Renal cortical epithelial cell (primary cell): ENCODE measurements around the gene CKAP4. TPM values are rescaled to one million over a fixed set of nuclear protein-coding genes. Genes with fewer than 3 reads are reported as not detected.
"Not testable (repeated sequence)": the region's sequence is repeated elsewhere in the genome, so short reads cannot be mapped to it uniquely, and the experiment has no call there.

Source experiments
- DNase-seq: peaks from one replicate; pipeline ENCODE4 v3.0.0-alpha.2; 2011; ENCODE audit warnings: low read depth
- total RNA-seq: library from RNA; depleted of rRNA; stranded (reverse); fragments of >200 nt; gene quantifications from 2 replicates; pipeline ENCODE4 v1.2.3, GENCODE V29; 2014

The CKAP4 gene, protein sequence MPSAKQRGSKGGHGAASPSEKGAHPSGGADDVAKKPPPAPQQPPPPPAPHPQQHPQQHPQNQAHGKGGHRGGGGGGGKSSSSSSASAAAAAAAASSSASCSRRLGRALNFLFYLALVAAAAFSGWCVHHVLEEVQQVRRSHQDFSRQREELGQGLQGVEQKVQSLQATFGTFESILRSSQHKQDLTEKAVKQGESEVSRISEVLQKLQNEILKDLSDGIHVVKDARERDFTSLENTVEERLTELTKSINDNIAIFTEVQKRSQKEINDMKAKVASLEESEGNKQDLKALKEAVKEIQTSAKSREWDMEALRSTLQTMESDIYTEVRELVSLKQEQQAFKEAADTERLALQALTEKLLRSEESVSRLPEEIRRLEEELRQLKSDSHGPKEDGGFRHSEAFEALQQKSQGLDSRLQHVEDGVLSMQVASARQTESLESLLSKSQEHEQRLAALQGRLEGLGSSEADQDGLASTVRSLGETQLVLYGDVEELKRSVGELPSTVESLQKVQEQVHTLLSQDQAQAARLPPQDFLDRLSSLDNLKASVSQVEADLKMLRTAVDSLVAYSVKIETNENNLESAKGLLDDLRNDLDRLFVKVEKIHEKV
- 82.7 and 105 TPM in 2 replicates for total RNA-seq

DNA sequence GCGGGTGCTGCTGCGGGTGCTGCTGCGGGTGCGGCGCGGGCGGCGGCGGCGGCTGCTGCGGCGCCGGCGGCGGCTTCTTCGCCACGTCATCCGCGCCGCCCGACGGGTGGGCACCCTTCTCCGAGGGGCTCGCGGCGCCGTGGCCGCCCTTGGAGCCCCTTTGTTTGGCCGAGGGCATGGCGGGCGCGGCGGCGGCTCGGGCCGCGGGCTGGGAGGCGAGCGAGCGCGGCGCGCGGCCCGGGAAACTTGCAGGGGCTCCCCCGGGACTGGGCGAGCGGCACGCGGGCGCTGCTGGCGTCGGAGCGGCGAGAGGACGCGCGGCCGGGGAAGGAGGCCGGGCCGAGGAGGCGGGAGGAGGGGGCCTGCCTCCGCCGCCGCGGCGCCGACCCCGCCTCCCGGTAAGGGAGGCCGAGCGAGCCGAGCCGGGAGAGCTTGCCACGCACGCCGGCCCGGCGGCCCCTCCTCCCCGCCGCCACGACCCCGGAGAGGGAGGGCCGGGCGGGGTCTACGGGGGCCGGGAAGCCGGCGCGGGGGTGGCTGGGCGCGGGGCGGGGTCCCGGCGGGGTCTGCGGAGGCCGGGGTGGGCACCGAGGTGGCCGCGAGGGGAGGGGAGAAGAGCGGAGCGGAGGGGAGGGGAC is at the start of gene CKAP4:
Gene CKAP4 (minus strand): TSS at position 347 of the 638 bp plus-strand sequence. CDS start 169 bp downstream, at position 178.
- DNase-seq, result peak; percentile 20

DNA sequence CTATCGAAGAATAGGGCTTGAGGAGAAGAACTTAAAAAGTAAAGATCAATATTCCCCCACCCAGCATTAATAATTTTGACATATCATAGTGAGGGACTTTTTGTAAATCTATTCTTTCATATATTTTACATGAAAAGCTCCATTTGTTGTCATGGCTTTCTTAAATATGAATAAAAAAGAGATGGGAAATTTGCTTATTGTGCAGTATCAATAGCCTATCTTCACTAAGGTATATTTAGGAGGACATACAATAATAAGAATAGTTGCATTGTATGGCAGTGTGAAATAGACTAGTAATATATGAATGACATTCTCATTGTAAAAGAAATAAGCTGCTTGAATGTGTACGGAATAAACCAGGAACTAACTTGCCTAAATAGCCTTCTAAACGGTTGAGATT is 49.3 kb upstream of the CKAP4 start:
- no peak for DNase-seq

DNA sequence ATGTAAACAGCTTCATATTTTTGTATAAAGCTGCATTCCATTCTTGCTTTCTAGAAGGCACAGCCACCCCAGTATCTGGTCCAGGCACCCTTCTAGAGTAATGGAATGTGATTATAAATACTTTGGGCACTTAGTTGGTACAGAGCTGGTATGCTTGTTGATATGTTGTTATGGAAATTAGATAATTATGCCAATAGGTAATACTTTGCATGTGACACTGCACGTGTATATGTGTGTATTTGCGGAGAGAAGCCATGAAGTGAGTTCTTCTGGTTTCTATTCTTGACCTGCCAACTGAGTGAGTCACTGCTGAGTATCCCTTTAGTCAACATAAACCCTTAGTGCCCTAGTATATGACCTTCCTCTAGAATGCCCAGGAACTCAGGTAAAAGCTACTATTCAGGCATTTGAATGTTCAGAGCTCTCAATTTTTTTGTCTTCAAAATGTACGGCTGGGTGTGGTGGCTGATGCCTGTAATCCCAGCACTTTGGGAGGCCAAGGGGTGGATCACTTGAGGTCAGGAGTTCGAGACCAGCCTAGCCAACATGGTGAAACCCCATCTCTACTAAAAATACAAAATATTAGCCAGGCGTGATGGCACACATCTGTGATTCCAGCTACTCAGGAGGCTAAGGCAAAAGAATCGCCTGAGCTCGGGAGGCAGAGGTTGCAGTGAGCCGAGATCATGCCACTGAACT is 48.5 kb upstream of the CKAP4 start:
- DNase-seq, result peak; percentile 85

DNA sequence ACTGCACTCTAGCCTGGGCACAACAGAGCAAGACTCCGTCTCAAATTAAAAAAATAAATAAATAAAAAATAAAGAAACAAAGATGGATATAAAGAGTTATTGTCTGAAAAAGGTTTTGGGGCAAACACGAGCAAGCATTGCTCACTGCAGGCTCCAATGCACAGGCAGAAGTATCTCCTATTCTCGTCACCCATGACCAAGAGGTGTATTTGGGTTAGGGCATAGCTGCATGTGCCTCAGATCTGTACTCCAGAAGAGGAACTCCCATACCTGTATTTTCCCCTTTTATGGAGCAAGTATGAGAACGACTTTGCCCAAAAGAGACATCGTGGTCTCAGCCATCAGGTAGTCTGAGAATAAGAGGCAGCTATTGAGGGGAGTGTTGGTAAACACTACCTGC is 44.5 kb upstream of the CKAP4 start:
- DNase-seq, result no peak

DNA sequence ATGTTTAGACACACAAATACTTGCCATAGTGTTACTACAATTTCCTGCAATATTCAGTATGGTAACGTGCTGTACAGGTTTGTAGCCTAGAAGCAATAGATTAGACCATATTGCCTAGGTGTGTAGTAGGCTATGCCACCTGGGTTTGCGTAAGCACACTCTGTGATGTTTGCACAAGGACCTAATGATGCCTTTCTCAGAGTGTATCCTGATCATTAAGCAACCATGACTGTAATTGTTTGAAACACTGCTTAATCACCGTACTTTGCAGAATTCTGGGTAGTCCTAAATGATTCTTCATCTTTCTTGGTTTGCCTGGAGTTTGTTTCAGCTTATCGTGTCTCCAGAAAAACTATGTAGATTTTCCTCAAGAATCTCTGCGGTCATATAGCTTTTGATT is 43.5 kb upstream of the CKAP4 start:
- DNase-seq, result no peak

DNA sequence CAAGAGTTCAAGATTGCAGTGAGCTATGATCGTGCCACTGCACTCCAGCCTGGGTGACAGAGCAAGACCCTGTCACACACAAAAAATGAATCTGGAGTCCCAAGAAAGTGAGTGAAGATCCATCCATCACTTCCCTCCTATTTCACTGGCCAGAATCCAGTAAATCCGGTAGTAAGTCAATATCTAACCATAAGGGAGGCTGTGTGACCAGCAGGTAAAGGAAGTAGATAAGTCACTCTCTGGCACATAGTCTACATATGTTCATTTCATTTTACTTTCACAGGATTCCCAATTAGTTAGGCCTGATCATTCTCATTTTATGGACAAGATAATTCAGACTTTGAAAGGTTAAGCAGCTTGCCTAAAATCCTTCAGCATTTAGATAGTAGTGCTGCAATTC is 42.8 kb upstream of the CKAP4 start:
- no peak for DNase-seq

DNA sequence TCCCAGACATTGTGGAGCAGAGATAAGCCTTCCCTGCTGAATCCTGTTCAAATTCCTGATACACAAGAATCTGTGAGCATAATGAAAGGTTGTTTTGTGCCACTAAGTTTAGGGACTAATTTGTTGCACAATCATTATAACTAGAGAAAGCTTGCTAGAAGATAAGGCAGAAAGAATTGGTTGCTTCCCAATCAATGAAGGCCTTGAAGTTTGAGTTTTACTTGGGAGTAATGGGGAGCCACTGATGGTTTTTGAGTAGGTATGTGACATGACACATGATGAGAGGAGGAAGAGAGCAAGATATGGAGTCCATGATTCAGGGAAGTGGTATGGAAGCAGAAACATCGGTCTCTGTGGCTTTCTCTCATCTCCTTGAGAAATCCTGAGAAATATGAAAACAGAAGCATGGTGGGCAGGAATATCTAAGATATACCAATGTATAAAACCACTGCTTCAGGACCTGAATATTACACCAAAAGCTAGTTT is 41.4 kb upstream of the CKAP4 start:
- no peak for DNase-seq

DNA sequence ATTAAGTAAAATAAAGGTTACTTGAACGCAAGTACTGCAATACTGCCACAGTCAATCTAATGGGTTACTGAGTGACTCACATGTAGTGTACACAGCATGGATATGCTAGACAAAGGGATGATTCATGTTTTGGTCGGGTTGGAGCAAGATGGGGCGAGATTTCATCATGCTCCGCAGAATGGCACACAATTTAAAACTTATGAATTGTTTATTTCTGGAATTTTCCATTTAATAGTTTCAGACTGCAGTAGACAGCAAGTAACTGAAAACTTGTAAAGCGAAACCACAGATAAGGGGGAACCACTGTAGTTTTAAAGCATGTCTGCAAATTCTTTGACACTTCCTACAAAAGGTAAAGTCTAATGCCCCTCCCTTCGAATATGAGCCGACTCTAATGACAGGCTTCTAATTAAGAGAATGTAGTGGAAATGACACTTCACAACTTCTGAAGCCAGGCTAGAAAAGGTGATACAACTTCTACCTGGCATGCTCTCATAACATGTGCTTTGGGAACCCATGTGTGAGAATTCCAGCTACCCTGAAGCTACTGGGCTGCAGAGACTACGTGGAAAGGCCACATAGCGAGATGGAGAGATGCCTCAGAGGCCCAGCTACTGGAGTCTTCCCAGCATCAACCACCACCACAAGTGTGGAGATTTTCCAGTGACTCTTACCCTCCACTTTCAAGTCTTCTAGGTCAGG is 40.8 kb upstream of the CKAP4 start:
- DNase-seq, result peak; percentile 94

DNA sequence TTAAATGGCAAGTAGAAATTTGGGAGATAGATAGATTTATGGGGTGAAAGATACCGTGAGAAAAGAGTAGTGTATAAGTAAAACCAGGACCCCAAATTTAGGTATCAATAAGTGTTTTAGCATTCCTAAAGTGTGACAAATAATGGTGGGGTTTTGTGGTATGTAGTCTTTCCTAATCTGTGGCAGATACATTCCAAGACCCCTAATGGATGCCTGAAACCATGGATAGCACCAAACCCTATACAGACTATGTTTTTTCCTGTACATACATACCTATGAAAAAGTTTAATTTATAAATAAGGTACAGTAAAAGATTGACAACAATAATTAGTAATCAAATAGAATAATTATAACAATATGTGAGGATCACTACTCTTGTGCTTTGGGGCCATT is 40.3 kb upstream of the CKAP4 start:
- DNase-seq, result no peak

DNA sequence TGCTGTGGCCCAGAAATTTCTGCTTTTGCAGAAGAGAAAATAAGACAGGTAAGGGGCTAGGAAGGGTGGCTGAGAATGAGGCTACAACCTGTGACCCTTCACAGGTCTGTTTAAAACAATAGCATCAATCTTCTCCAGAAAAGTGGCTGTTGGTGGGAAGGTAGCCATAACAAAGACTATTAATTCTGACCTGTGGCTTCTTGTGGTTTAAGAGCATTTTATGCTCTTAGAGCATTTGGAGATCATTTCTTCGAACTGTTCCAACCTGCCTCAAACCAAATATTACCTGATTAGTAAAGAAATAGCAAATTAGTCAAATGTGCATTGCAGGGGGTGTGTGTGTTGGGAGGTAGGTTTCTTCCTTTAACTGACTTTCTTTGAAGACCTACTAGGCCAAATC is 39.5 kb upstream of the CKAP4 start:
- peak; percentile 70 for DNase-seq

DNA sequence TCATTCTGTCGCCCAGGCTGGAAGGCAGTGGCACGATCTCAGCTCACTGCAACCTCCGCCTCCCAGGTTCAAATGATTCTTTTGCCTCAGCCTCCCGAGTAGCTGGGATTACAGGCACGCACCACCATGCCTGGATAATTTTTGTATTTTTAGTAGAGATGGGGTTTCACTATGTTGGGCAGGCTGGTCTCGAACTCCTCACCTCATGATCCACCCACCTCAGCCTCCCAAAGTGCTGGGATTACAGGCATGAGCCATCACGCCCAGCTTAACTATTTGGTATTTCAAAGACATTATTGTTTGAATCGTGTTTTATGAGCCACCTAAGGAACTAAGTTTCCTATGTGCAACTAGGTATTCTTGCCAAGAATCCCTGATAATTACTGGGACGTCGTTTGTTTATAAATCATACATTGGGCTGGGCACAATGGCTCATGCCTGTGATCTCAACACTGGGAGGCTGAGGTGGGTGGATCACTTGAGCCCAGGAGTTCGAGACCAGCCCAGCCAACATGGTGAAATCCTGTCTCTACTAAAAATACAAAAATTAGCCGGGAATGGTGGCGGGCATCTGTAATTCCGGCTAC is 38.8 kb upstream of the CKAP4 start:
- DNase-seq, result not testable (repeated sequence)

DNA sequence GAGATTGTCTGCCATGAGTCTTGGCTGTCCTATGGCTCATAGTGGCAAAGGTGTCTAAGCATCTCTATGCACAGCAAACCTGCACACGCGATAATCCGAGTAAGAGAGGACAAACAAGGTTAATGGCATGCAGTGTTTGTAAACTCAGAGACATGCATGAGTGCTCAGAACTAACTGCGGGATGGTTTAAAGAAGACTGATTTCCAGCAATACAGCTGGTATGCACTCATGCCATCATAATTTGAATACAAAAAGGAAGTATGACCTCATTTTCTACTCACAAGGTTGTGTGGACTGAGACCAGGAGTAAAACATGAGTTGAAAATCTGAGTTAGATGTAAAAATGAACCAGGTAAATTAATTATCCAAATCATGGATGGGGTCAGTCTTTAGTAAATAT is 38.2 kb upstream of the CKAP4 start:
- peak; percentile 66 for DNase-seq

DNA sequence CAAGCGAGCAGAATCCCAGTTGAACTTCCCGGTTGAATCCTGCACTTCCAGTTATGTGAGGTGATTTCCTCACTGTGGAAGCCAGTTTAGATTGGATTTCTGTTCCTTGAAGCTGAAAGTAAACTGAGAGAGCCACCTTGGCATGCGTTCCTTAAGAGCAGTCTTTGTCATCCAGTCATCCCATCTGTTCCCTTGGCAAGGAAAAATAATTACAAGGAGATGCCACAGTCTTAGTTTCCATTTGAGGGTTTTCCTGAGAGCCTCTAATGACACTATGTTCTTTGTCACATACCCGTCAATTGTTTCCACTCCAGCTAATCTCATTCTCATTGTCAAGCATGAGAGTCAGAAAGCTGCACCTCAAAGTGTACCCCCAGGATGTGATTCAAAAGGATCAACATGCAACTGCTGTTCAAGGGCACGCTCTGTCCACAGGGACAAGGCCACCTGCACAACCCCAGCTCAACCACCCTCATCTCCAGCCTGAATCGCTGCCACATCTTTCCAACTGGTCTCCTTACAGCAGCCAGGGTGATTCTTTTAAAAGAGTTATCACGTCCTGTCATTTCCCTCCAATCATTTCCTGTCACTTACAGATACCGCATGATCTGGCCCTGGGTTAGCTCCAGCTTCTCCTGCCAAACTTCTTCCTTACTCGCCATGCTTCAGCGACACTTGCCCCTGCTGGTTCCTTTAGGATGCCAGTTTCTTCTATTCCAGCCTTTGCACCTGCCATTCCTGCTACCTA is 36.7 kb upstream of the CKAP4 start:
- no peak for DNase-seq

DNA sequence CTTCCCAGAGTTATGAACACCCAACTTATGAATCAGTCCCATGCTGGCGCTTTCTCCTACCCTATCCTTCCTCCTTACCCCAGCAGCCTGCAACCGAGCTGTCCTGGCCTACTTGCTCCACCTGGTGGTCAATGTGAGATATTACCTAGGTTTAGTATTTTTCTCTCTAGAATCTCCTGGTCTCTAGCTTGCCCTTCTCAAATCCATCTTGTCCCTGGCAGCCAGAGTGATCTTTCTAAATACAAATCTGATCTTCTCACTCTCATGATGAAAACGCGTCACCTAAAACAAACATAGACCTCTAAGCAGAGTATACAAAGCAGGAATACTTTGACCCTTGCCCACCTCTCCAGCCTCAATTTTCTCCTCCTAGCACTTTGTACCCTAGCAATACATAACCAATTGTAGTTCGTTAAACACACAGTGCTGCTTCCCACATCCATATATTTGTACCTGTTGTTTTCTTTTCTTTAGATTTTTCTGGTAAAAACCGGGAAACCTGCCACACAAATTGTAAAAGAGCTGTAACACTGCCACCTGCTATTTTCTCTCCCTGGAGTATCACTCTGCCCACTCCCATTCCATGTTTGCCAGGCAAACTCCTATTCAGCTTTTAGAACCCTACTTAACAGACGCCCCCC is 34.8 kb upstream of the CKAP4 start:
- peak; percentile 44 for DNase-seq

DNA sequence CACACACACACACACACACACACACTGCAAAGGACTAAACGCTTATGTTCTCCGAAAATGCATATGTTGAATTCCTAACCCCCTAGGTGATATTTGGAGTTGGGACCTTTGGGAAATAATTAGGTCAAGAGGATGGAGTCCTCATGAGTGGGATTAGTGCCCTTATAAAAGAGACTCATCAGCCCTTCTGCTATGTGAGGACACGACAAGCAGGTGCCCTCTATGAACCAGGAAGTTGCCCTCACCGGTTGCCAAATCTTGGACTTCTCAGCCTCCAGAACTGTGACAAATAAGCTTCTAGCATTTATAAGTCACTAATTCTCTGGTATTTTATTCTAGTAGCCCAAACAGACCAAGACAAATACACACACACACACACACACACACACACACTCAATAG is 34.0 kb upstream of the CKAP4 start:
- DNase-seq, result no peak

DNA sequence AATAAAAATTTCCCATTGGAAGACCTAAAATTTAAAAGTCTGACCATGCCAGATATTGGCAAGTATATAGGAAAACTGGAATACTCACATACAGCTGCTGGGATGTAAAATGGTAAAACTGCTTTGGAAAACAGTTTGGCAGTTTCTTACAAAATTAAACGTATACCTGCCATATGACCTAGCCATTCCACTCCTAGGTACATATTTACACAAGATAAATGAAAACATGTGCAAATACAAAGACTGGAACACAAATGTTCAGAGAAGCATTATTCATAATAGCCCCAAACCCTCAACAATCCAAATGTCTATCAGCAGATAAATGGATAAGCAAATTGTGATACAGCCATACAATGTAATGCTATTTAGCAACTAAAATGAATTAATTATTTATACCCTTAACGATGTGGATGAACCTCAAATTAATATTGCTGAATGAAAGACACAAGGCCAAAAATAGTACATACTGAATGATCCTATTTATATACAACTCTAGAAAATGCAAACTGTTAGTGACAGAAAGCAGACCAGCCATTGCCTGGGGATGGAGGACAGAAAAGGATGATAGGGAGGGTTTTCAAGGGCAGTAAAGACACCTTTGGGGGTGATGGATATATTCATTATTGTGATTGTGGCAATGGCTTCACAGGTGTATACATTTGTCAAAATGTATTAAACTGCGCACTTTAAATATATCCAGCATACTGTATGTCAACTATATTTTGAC is 33.4 kb upstream of the CKAP4 start:
- DNase-seq, result no peak

DNA sequence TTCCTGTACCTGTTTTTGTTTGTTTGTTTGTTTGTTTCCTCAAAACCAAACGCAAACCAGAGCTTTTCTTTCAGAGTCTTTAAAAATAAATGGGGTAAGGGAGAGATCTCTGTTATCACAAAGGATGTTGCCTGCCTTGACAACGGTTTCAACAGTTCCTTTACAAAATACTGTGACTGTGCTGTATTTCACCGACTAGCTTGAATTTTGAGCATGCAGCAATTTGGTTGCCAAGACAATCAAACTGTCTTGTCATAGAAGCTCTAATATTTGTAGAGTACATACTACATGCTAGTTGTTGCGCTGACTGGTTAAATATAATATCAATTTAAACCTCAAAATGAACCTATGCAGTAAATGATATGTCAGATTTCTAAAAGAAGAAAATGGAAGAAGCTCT is 32.3 kb upstream of the CKAP4 start:
- DNase-seq, result no peak

DNA sequence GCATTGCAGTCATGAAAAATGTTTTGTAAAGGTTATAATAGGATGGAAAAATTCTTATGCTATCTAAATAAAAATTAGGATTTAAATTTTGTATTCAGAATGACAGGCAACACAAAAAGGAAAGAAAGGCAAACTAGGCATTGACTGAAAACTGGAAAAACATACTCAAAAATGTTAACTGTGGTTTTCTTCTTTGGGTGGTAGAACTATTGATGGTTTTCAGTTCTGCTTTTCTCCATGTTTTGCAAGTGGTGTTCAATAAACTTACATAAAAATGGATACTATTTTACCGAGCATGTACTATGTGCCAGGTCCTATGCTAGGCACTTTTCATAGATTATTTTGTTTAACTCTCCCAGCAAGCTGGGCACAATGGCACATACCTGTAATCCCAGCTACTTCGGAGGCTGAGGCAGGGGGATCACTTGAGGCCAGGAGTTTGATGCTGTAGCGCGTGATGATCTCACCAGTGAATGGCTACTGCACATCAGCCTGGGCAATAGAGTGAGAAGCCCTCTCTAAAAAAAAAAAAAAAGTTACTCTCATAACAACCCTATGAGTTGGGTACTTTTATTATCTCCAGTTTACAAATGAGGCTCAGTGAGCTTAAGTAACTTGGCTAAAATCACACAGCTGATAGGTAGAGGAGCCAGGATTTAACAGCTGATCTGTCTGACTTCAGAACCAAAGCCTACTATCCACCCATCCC is 28.4 kb upstream of the CKAP4 start:
- no peak for DNase-seq

DNA sequence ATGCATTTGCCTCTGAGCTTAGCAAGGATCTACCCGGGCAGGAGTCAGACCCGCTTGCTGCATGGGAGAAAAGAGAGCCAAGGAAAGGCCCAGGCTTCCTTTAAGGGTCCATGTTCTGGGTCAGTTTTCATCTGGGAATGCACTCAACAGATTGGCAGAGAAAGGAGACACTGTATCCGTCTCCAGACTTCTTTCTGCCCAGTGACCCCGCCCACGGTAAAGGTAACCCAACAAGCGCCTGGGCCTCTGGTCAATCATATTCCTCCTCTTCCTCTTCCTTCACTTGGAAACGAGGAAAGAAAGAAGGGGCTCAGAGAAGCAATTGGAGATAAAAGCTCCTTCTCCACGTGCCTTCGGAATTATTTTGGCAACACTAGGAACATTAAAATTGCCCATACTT is 27.6 kb upstream of the CKAP4 start:
- no peak for DNase-seq
